Activated B cell treated with CpG ODN at 0.5 μM for 24 hours (primary cell): Measurements from ENCODE around the gene PRELID2. TPM values are rescaled to one million over a fixed set of nuclear protein-coding genes. Genes with fewer than 3 reads are reported as not detected.

Source experiments
- ATAC-seq: fragments of 200-7000 bp; cut with Tn5 transposase; one replicate; pipeline ENCODE4 v1.10.0; 2021; ENCODE audit warnings: low read depth, mild to moderate bottlenecking, moderate library complexity
- CTCF ChIA-PET: fragments of 350-600 bp; sonication (Branson Sonifier 250); formaldehyde crosslinking; loops from one replicate; lab custom pipeline; 2021; ENCODE audit warnings: antibody characterized with exemption; lab: Charles Lee
- POLR2A ChIA-PET: fragments of 350-600 bp; sonication (Branson Sonifier 250); formaldehyde crosslinking; loops from one replicate; lab custom pipeline; 2021; ENCODE audit warnings: antibody characterized with exemption; lab: Charles Lee
- DNase-seq: peaks from one replicate; pipeline ENCODE4 v3.0.0; 2022
- H3K27ac Mint-ChIP-seq: one replicate; pipeline ENCODE4 v1.8.0; 2020; ENCODE audit warnings: mixed read lengths
- H3K27me3 Mint-ChIP-seq: one replicate; pipeline ENCODE4 v1.8.0; 2021; ENCODE audit warnings: mixed read lengths
- H3K36me3 Mint-ChIP-seq: one replicate; pipeline ENCODE4 v1.8.0; 2021; ENCODE audit warnings: low read depth, mixed read lengths
- H3K4me1 Mint-ChIP-seq: one replicate; pipeline ENCODE4 v1.8.0; 2021; ENCODE audit warnings: mixed read lengths
- H3K4me3 Mint-ChIP-seq: one replicate; pipeline ENCODE4 v1.8.0; 2020; ENCODE audit warnings: mild to moderate bottlenecking, mixed read lengths
- H3K9me3 Mint-ChIP-seq: one replicate; pipeline ENCODE4 v1.8.0; 2020; ENCODE audit warnings: mixed read lengths
- CTCF ChIP-seq: fragments of 200-600 bp; IDR thresholded peaks from one replicate; pipeline ENCODE4 v1.8.0; 2022; ENCODE audit warnings: antibody characterized with exemption, mild to moderate bottlenecking
- intact Hi-C: fragments of 100-400 bp; cut with micrococcal nuclease; formaldehyde crosslinking; loops from one replicate; pipeline ENCODE4 v1.15.1; 2024
- total RNA-seq: library from RNA; stranded (reverse); gene quantifications from 2 replicates; pipeline ENCODE4 v1.2.3, GENCODE V29; 2022

Gene PRELID2
- total RNA-seq, 1 donor from 2014 or later, result 3.3 TPM

- no peak overlapping the region for H3K4me3 Mint-ChIP-seq
- ChIA-PET CTCF (interaction anchor here (2.5 kb wide), 1 partner anchor 1627 kb away, joined by 5 read pairs; no protein-coding TSS in a partner anchor), POLR2A (no interaction called here)
- intact Hi-C loops, result loop anchor here (10.0 kb wide), 1 partner anchor 614 kb away; the partner anchor contains the start of gene TCERG1
- peaks cover 6% of the 10 kb centered on the region for H3K4me1 Mint-ChIP-seq
- no peaks in the 10 kb centered on the region for H3K9me3 Mint-ChIP-seq
- H3K36me3 Mint-ChIP-seq, result no peaks in the 10 kb centered on the region
- H3K27me3 Mint-ChIP-seq, result no peaks in the 10 kb centered on the region
- TF ChIP-seq CTCF, result no peak
- no peak for ATAC-seq
- DNase-seq, result no peak
- H3K27ac Mint-ChIP-seq, result no peak overlapping the region
These were observed 4.5 kb downstream of the PRELID2 start for GRCh38 chr5:145830594-145830993.

- Mint-ChIP-seq H3K27ac (no peak overlapping the region), H3K4me1 (peaks cover 4% of the 10 kb centered on the region), H3K4me3 (no peak overlapping the region), H3K36me3 (no peaks in the 10 kb centered on the region), H3K27me3 (no peaks in the 10 kb centered on the region), H3K9me3 (no peaks in the 10 kb centered on the region)
- DNase-seq, result no peak
- ATAC-seq, result no peak
- no peak for TF ChIP-seq CTCF
- ChIA-PET POLR2A (no interaction called here), CTCF (no interaction called here)
- intact Hi-C loops, result loop anchor here (5.0 to 10.0 kb wide), 3 partner anchors 133 to 1343 kb away; partner anchors contain the start of gene TCERG1
These were observed 5.3 kb downstream of the PRELID2 start for GRCh38 chr5:145829708-145830361.

GRCh38 chr5:145826895-145827674 lies 8.1 kb downstream of the PRELID2 start:
- no peak for ATAC-seq
- TF ChIP-seq CTCF, result no peak
- H3K4me3 Mint-ChIP-seq, result no peak overlapping the region
- ChIA-PET CTCF (interaction anchor here (0.6 to 2.6 kb wide), 5 partner anchors 8 to 1976 kb away, joined by 3 to 23 read pairs (median 4); partner anchors contain the start of gene PRELID2), POLR2A (no interaction called here)
- H3K36me3 Mint-ChIP-seq, result no peaks in the 10 kb centered on the region
- DNase-seq, result no peak
- H3K27ac Mint-ChIP-seq, result no peak overlapping the region
- intact Hi-C loops, result loop anchor here (5.0 kb wide), 2 partner anchors 130 to 1340 kb away; no protein-coding TSS in a partner anchor
- H3K9me3 Mint-ChIP-seq, result no peaks in the 10 kb centered on the region
- H3K4me1 Mint-ChIP-seq, result no peaks in the 10 kb centered on the region
- no peaks in the 10 kb centered on the region for H3K27me3 Mint-ChIP-seq

- Mint-ChIP-seq H3K4me3 (no peak overlapping the region), H3K4me1 (no peaks in the 10 kb centered on the region), H3K27me3 (no peaks in the 10 kb centered on the region), H3K9me3 (no peaks in the 10 kb centered on the region), H3K36me3 (no peaks in the 10 kb centered on the region), H3K27ac (no peak overlapping the region)
- DNase-seq, result no peak
- ATAC-seq, result peak; percentile 31
- ChIA-PET CTCF (interaction anchor here (0.9 to 2.6 kb wide), 9 partner anchors 9 to 1622 kb away, joined by 3 to 23 read pairs (median 3); partner anchors contain the start of gene PRELID2), POLR2A (no interaction called here)
- peak; percentile 58 for TF ChIP-seq CTCF
- intact Hi-C loops, result loop anchor here (1.0 to 5.0 kb wide), 4 partner anchors 128 to 1622 kb away; no protein-coding TSS in a partner anchor
These were observed 9.4 kb downstream of the PRELID2 start for GRCh38 chr5:145825751-145826180.

- Mint-ChIP-seq H3K27me3 (no peaks in the 10 kb centered on the region), H3K9me3 (no peaks in the 10 kb centered on the region), H3K4me1 (no peaks in the 10 kb centered on the region), H3K27ac (no peak overlapping the region), H3K36me3 (no peaks in the 10 kb centered on the region), H3K4me3 (no peak overlapping the region)
- DNase-seq (no peak), ATAC-seq (no peak)
- intact Hi-C loops, result no loop called here
- no peak for TF ChIP-seq CTCF
- ChIA-PET CTCF (interaction anchor here (1.4 kb wide), 1 partner anchor 1620 kb away, joined by 9 read pairs; no protein-coding TSS in a partner anchor), POLR2A (no interaction called here)
These were observed 11.1 kb downstream of the PRELID2 start for GRCh38 chr5:145824040-145824439.
